GM12892 (cell line): ENCODE data around the gene KLK1.

ENCODE experiments used
- POLR2A ChIP-seq: IDR thresholded peaks from 2 replicates; pipeline ENCODE4 v1.6.1; 2011; ENCODE audit warnings: low read depth, low read length, control low read depth
- TAF1 ChIP-seq: IDR thresholded peaks from 2 replicates; pipeline ENCODE4 v1.6.1; 2011; ENCODE audit warnings: low read depth, mild to moderate bottlenecking, control low read depth, low read length, borderline replicate concordance

DNA sequence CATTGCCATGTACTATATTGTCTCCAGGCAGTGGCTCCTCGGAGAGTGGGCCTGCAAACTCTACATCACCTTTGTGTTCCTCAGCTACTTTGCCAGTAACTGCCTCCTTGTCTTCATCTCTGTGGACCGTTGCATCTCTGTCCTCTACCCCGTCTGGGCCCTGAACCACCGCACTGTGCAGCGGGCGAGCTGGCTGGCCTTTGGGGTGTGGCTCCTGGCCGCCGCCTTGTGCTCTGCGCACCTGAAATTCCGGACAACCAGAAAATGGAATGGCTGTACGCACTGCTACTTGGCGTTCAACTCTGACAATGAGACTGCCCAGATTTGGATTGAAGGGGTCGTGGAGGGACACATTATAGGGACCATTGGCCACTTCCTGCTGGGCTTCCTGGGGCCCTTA lies 52.7 kb downstream of the KLK1 start:
- TF ChIP-seq POLR2A, result no peak
- no peak for TF ChIP-seq TAF1
